CD4-positive, alpha-beta T cell treated with Interleukin-1 beta for 1 hour (primary cell): ENCODE results near the gene CCDC85C.

ENCODE experiments used
- DNase-seq, 2 donors: peaks; one replicate each; pipeline ENCODE4 v3.0.0-alpha.2; 2020 to 2022

The CCDC85C gene

DNA sequence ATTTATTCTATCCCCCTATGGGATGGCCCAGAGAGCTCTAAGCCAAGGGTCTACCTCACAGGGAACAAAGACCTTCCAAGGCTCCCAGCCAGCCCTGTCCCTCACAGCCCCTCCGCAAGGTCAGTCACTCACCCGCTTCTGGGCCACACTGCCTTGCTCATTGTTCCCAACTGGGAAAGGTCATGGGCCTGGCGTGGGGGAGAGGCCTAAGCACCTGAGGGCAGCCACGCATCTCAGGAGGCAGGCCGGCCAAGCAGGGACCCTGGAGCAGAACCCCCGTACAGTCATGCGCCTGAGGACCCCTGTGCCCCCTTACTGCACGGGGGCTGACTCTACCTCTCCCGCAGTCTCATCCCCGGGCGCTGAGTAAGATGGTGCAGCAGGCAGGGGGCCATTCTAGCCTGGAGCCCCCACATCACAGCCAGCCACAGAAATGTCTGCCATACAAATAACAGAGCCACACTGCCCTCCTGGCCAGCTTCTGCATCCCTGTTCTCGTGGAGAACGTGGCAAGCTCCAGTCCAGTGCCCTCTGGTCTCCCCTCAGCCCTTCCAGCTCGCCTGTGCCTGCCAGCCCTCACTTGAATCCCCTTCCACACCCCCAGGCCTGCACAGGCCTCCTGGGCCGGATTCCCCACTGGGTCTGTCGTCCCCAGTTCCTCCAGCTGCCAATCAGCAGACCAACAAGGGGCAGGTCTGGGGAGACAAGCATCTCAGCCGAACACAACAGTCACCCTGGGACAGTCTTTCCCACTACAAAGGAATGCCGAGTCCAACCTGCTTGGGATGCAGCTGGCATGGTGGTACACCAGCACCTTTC is 16.3 kb downstream of the CCDC85C start:
- no peak for DNase-seq

DNA sequence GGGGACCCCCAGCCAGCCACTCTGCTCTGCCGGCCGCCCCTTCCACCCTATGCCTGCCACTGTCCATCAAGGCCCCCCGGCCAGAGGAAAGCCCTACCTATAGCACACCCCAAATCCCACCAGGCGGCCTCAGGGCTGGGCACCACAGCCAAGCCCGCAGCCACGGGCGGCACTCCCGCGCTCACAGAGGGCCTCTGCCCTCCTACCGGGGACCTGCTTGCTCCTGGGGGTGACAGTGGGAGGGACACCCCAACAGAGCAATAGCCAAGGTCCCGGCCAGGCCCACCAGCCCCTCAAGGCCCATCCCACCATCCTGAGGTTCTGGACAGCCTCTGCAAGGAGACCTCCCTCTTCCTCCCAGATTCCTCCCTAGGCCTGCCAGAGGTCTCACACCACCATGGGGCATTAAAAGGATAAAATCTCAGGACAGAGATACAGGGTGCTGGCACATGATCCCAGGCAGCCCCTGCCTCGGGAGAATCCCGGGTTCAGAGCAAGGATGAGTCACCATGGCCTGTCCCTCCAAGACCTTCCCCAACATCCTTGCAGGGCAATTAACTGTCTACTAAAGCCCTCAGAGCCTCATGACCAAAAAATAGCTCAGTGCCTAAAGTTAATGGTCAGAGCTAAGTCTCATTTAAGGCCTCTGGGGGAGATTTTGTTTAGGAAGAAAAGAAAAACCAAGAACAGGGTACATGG is 17.1 kb downstream of the CCDC85C start:
- no peak for DNase-seq

DNA sequence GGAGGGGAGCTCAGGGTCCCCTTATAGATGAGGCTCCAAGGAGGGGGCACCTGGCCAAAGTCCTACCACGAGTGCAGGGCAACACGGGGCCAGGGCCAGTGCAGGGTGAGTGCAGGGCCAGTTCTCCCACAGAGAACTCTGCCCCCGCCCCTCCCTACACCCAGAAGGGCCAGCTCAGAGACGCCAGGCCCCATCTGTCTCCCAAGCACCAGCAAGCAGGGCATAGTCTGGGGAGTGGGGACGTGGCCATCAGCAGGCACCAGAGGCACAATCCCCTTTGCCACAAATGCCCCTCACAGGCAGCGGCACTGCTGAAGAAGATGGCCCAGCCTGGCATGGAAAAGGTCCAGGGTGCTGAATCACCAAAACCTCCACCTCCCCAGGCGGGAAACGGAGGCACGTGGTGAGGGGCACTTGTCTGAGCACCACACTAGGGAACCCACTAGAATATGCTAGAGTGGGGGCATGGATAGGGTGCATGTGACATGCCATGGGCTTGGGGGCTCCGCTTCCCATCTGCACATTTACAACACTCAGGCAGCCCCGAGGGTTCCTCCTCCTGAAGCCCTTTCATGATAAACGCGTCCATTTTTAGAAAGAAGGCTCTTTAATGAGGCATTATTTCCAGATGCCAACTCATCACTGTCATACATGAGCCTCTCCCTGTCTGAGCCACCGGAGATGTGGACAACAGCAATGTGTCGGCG is 17.8 kb downstream of the CCDC85C start:
- no peak for DNase-seq

DNA sequence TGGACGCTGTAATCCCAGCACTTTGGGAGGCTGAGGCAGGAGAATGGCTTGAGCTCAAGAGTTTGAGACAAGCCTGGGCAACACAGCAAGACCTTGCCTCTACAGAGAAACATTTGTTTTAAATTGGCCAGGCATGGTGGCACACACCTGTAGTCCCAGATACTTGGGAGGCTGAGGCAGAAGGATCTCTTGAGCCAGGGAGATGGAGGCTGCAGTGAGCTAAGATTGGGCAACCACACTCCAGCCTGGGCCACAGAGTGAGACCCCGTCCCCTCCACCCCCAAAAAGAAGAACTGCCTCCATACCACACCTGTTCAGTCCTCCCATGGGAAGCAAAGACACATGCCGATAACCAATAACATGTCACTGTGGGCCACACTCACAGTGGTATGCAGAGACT is 19.2 kb downstream of the CCDC85C start:
- no peak for DNase-seq

DNA sequence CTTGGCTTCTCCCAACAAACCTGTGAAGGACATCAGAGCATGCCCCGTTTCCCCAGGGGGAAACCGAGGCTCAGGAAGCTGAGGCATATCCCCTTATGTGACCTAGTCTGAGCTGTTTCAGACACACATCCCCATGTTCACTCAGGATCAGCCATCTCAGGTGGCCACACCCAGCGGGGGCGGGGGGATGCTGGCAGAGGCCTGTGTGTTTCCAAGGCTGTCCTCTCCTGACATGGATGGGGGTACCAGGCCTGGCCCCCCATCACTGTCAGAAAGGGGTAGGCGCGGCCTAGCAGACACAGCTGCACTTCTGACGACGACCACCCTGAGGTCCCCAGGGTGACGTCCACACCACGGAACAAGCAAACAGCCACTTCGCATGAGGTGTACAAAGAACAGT is 22.1 kb downstream of the CCDC85C start:
- no peak for DNase-seq

DNA sequence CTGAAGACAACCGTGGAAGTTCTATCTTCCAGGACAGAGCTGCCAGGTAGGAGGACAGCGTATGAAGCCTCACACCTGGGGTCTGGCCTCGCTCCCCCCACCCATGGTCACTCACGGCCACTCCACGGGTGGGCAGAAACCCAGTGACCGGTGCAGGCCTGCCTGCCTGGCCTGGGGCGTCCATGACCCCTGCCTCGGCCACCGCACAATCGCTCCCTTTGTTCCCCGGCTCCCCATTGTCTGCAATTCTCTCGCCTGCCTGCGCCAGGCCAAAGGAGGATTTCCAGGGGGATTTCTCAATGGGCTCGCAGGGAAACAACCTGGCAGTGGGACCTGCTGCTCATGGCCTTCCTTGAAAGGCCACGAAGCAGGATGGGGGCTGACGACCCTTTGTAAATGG is 22.6 kb downstream of the CCDC85C start:
- DNase-seq: no peak

DNA sequence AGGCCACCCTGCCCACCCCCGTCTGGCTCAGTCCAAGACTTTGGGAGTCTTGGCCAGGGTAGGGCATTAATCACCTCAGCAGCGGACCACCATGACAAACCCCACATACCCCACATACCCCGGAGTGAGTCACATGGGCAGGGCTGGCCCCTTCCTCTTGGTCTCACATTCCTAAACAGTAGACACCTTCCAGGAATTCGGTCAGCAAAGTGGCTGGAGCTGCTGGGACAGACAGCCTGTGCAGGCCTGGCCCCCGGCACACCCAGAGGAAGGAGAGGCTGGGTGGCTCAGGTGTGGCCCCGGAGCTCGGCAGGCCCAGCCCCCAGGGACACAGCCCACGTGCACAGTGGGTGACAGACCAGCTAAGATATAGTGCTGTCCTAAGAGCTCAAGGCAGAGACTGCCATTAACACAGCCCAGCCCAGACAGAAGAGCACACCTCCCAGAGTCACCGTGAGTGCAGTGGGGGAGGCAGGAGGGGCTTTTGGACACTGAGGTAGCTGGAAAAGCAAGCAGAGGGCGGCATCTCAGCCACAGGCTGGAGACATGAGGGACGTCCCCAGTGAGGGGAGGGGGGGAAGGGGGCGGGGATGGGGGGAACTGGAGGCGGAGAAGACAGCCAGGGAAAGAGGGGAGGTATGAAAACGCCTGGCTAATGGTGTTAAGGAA is 24.0 kb downstream of the CCDC85C start:
- no peak for DNase-seq

DNA sequence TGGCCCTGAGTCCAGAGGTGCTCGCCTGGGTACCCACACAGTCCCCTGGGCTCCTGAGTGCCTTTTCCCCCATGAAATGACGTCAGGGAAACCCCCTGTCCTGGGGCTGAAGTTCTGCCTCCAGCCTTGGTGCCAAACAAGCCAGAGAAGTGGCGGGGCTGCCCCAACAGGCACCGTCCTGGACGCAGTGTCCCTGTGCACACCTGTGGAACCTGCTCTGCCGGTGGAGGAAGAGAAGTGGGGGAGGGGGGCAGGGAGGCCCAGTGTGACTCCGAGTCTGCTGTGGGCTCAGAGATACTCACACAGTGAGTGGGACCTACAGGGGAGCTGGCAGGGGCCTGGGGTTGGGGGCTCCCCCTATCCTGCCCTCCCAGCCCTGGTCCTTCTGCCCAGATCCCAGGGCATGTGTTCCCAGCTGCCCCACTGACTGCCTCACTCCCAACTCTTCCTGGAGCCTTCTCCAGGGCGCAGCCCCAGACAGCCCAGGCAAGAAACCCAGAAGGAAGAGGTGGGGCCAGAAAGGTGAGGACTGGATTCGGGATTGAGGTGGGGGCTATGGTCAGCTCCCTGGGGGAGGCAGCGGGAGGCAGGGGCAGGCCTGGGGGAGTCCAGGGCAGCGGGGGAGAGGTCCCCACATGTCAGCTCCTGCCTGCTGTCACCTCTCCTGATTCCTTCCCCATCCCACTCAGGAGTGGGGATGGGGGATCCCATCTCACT is 24.7 kb downstream of the CCDC85C start:
- DNase-seq: no peak

DNA sequence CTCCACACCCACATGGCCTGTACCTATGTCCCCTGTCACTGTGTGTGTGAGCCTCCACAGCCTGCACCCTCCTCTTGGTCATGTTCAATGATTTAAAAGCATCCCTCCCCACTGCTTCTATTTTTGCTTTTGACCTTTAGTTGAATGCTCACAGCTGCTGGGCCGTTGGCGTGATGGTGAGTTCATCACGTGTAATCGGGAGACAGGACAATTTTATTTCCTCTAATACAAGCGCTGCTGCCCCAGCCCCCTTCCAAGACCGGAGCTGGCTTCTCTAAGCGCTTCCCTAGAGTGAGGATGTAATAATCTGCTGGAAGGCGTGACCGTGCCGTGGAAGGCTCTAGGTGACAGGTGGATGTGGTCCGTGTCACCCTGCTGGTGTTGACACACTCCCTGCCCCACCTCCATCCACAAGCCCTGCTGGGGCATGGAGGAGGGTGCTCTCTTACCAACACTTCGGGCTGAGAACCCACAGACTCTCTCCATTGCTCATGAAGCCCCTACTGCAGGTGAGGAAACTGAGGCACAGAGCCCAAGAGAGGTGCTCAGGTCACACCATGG is 25.4 kb downstream of the CCDC85C start:
- no peak for DNase-seq

DNA sequence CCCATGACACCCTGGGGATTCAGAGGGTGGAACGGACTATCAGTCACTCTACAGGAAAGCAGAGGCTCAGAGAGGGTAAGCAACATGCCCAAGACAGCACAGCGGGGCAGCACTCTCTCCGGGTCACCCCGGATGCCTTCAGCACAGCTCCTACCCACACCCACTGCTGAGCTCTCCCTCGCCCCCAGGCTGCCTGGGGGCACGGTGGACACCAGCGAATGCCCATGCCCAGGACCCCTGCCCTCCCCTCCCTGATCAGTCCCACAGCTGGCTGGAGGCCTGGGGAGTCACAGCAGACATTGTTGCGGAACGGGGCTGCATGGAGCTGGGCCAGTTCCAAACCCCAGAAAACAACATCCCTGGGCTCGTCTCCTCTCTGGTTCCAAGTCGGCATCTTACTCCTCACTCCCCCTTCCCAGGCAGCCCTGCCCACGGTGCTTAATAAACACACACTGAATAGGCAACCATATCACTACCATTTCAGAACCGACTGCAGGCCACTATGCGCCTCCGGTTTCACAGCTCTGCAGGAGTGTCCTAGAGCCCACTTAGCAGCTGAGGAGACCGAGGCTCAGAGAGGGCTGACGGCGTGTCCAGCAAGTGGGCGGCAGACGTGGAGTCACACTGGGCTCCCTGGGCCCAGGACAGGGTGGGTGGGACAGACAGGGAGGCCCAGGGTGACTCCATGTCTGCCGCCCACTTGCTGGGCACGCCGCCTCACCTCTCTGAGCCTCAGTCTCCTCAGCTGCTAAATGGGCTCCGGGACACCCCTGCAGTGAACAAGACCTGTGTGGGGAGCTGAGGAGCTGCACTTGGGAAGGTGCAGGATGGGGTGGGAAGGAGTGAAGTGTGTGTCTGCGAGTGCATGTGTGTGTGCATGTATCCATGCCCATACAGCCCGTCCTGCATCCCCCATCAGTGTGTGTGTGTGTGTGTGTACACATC is 27.0 kb downstream of the CCDC85C start:
- no peak for DNase-seq

DNA sequence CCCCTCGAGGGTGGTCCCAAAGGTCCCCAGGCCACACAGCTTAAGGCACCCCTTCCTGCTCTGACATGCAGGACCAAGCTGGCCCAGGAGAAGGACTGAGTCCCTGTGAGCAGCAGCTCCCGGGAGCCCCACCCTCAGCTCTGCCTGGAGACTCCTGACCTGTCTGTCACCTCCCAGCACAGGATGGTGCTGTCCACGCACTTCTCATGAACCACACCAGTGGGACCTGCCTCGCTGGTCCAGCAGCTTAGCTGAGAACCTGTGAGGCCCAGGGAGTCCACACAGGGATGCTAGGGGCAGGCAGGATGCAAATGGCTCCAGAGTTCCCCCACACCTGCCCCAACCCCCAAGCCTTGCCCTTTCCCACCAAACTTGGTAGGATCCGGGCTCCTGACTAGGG is 27.7 kb downstream of the CCDC85C start:
- DNase-seq: no peak

DNA sequence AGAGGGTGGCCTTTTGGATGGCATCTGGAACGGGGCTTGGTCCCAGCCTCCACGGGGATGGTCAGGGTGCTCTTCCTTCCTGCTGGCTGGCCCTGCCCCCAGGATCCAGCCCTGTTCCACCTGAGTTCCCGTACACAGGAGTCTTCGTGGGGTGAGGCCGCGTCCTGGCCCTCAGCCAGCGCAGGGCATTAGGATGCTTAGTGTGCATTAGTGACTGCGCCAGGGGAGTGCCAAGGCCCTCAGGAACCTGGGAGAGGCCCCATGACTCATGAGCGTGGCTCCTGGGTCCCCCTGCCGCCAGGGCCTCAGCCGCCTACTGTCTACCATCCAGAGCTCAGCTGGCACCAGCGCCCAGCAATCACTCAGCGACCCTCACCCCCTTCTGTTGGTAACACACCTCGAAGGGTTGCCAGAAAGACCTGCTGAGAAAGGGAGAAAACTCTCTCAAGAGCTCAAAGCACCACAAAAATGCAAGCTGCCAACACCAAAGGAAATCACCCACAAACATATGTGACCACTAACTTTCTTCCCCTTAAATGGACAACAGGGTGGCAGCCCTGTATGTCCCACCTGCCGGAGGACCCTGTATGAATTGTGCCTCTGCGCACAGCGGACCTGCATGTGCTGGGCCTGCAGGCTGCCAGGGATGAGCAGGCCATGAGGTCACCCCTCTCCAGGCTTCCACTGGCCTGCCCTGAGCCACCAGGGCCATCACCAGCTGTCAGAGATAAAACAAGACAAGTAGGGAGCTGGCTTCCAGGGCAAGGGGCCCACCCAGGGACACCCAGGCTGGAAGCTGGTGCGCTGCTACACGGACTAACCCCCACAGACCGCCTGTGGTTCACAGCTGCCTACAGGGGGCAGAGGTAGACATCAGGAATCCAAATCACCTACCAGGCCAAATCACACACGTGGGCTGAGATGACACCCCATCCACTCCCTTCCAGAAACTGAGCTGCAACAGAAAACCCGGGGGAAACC is 28.7 kb downstream of the CCDC85C start:
- no peak for DNase-seq

DNA sequence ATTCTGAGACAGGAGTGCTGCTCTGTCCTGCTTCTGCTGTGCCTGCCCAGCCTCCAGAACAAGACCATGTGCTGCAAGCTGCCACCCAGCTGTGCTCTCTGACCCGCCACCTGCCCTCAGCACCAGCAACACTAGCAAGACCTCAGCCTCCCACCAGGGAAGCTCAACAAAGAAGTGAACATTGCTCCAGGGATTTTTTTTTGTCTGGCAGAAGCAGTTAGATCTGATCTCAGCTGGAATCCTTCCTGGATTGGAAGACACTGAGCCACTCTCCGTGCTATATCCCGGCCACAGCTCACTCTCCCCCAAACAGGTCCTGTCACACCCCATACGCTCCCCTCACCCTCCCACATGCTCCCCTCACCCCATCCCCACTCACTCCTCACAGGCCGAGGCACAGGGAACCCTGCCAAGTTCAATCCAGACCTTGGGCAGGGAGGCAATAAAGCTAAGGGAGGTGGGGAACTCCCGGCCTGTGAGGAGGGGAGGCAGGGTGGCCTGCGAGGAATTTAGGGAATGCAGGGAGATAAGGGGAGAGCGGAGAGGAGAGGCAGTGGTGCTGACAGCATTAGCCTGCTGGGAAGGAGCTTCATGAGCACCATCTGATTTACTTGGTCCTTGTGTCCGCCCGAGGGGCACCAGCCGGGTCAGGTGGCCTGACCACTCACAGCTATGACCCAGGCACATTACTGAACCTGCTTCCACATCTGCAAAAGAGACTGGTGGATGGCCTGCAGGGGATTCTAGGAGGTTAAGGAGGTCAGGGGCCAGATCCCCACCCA is 29.7 kb downstream of the CCDC85C start:
- no peak for DNase-seq

DNA sequence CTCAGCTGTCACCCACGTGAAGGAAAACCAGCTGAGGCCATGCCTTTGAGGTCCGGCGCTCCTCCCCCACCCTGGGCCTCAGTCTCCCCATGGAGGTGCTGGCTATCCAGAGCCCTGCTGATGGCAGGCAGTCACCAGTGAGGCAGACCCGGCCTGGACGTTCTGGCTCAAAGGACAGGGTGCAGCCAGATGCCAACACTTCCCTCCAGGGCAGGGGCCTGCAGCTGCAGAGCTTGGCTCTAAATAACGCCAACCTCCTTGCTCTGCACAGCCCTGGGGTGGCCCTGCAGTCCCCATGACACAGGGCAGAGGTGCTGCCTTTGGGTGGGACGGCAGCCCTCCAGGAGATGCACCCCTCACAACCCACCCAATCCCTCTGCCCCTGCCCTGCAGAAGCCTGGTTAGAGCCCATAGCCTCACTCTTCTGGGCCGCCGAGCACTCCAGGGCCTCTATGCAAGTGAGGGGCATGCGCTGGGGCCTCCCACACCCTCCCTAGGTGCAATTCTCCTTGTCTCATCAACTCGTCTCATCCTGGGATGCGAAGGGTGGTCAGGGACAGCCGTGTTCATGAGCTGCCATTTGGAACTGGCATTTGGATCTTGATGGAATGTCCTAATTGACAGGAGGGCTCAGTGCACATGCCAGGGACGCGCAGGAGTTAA is 30.4 kb downstream of the CCDC85C start:
- no peak for DNase-seq

DNA sequence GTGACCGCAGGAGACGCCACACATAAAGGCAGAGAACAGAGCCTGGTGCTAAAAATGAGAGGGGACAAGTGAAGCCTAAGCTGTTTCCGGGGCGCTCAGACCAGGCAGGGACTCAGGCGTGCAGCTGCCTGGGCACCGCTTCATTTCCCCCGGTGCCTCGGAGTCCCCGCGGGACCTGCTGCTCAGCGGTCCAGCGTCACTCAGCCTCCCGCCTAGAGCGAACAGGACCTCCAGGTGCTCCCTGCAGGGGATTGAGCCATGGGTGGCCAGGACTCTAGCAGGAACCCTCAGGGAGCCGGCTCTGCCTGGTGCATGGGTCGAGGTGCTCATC is 31.0 kb downstream of the CCDC85C start:
- DNase-seq: no peak

DNA sequence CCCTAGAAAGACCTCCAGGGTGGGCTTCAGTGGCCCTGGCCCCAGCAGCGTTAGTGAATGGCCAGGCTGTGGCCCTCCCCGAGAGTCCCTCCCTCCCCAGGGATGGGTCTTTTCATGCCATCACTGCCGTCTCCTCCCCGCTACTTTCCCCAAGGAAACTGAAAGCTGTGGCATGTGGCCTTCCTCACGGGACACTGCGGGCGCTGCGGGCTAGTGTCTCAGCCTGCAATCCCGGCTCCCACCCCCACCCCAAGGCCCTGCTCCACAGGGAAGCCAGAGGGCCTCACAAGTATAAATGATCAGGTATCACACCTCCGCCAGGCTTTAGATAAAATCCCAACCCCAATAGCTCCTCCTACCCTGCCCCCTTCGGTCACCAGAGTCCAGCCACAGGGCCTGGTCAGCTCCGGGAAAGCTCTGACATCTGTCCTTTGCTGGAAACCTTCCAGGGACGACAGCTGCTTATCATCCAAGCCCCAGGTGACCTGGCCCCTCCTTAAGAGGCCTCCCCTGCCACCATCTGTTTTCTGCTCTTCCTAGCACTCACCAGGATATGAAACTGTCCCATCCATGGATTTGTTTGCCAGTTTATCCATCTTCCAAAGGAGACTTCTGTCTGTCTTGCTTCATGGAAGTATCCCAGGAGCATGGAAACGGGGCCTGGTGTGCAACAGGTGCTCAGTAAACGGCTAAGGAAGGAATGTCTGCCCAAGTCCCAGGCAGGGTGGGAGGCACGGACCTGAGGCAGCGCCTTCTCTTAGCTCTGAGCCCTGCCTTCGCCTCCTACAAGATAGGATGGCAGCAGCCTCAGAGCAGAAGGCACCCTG is 31.6 kb downstream of the CCDC85C start:
- DNase-seq: no peak

DNA sequence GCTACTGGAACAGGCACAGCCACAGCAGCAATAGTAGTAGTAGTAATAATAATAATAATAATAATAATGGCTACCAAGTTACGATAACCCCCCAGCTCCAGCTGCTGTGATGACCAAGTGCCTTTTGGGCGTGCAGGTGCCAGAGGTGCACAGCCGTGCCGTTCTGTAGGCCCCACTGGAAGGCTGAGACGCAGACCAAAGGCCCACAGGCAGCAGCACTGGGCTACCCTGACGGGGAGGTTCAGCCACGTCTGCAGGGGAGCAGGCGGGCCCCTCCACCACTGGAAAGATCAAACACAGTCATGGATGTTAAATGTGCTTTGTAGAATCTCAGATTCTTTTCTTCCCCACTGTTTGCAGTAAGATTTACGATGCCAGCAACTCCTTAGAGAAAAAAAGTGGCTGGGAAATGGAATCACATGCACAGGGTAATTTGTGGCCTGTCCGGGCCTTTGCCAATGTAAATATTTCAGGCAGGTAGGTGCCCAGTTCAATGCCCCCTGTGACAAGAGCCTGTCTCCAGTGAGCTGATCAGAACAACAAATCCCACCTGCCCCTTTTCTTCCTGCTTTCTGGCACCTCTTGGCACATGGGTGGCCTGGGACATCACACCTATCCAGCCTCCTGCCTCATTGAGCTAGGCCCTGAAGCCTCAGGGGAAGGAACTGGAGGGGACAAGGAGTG is 32.6 kb downstream of the CCDC85C start:
- no peak for DNase-seq
